HS-5 (cell line): ENCODE measurements around the gene GPR176.
A peak's percentile ranks its signal among the peaks of the same experiment; 100 is the strongest.

Experiments
- DNase-seq: peaks from one replicate; pipeline ENCODE4 v3.0.0-alpha.2; 2012; ENCODE audit warnings: low read depth

Gene GPR176

GRCh38 chr15:39890621-39891020, 29.4 kb downstream of the GPR176 start:
- DNase-seq: no peak

DNA sequence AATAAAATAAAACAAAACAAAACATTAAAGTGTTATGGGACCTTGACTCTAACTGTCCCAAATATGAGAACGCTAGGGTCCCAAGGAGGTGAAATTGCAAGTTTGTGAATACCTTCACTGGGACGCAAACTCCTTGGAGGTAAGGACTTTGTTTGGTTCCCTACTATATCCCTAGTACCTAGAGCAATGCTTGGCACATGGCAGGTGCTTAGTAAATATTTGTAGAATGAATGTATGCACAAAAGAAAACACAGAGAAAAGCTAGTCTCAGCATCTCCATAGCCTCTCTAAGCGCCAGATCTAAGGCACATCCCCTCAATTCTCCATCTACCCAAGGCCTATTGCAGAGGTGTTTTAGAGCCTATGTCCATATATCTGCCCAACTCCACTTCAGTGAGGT, 30.5 kb downstream of the GPR176 start:
- DNase-seq: no peak

- DNase-seq: no peak
Measured at GRCh38 chr15:39888809-39889208, 31.3 kb downstream of the GPR176 start.

DNA sequence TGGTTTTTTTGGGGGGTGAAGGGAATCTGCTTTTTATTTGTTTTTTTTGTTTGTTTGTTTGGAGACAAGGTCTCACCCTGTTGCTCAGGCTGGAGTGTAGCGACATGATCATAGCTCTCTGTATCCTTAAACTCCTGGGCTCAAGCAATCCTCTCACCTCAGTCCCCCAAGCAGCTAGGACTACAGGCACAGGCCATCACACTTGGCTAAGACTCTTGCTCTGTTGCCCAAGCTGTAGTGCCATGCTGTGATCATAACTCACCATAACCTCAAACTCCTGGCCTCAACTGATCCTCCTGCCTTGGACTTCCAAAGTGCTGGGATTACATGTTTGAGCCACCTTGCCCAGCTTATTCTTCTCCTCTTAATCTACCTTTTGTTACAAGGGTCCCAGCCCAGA, 31.8 kb downstream of the GPR176 start:
- no peak for DNase-seq

GRCh38 chr15:39887832-39888231, 32.2 kb downstream of the GPR176 start:
- DNase-seq: no peak

DNA sequence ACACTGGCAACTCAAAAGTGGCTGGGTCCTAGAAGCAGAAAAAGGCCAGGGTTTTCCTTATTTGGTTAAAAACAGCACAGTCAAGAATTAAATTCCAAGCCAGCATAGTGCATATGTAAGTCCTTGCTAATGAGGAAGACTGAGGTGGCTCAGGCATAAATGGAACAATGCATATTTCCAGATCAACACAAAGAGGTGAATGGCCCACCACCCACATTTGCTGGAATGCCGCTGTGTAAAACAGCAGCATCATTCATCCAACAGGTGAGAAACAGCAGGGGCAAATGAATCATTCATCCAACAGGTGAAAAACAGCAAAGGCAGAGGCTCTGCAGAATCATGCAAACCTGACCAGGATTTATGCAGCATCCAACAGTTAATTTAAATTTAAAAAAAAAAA, 32.9 kb downstream of the GPR176 start:
- DNase-seq: no peak

- no peak for DNase-seq
Measured at GRCh38 chr15:39886418-39886817, 33.6 kb downstream of the GPR176 start.

- no peak for DNase-seq
Measured at GRCh38 chr15:39885099-39885777, 34.8 kb downstream of the GPR176 start.

DNA sequence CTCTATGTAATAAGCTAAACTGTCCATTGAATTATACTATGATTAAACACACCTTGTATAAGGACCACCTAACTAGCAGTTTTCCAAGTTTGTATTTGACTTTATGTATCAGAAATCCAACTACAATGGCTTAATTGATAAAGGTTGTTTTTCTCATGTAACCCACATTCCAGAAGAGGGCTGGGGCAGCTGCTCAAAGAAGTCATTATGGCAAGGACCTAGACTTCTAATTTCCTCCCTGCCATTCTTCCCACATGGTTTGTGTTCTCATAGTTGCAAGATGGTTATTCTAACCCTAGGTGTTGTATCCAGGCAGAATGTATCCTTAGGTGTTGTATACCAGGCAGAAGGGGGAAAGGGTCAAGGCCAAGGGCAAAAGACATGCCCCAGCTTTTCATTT, 35.7 kb downstream of the GPR176 start:
- no peak for DNase-seq

DNA sequence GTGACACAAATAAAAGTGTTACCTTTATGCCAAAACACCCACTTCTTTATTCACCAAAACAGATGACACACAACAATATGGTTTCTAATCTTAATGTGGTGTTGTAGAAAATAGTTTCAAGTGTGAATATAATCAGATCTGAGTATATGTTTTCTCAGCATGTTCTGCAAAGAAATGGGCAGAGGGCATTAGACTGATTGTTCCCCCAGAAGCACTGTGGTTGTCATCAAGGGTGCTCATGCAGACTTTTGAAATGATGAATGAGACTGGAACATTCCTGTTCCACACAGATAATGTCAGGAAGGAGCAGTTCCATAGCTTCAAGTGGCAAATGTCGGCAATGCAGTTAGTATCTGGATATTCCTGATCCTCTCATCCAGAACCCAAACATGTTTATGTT, 37.5 kb downstream of the GPR176 start:
- DNase-seq: no peak

GRCh38 chr15:39881790-39882189, 38.3 kb downstream of the GPR176 start:
- no peak for DNase-seq

- DNase-seq: no peak
Measured at GRCh38 chr15:39880718-39881387, 39.2 kb downstream of the GPR176 start.

DNA sequence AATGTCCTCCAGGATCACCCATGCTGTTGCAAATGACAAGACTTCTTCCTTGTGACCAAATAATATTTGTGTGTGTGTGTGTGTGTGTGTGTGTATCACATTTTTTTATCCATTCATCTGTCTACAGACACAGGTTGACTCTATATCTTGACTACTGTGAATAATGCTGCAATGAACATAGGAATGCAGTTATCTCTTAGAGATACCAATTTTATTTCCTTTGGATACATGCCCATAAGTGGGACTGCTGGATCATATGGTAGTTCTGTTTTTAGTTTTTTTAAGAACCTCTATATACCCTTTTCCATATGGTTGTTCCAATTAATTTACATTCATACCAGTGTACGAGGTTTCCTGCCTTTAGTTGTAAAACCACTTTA, 41.7 kb downstream of the GPR176 start:
- DNase-seq: peak; percentile 30

DNA sequence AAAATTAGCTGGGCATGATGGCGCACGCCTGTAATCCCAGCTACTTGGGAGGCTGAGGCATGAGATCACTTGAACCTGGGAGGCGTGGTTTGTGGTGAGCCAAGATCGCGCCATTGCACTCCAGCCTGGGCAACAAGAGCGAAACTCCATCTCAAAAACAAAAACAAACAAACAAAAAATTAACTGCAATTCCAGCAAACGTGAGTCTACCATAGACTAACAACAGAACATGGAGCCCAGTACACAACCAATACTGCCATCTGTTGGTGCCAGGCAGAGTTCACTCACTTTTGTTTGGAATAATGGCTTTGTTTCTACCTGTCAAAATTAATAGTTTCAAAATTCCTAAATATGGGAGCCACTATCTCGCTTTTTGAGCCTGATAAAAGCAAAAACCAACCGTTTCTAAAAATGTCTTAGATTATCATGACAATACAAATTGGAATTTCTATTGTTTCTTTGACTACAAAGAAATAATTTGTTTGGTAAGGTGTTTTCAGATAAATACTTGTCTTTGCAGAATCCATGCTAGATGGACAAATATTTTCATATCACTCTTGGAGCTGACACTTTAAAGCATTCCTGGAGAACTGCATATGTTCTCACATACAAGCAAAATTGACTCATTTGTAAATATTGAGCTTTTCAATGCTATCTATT, 45.0 kb downstream of the GPR176 start:
- DNase-seq: no peak

DNA sequence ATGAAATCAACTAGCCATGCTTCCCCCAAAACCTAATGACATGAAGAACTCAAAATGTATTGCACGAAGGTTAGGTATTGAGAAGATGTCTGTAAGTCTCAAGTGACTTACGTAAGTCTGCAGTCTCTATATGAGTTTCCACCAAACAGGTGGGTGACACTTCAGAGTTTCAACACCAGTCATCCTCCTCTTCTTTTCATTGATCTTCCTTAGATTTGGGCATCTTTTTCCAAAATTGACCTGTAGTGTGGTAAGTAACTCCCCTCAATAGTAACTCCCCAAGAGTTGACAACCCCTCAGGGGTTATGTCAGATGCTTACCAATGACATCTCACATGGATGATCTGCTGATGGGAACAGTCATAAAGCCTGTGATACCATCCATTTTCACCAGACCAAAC, 46.1 kb downstream of the GPR176 start:
- DNase-seq: no peak

DNA sequence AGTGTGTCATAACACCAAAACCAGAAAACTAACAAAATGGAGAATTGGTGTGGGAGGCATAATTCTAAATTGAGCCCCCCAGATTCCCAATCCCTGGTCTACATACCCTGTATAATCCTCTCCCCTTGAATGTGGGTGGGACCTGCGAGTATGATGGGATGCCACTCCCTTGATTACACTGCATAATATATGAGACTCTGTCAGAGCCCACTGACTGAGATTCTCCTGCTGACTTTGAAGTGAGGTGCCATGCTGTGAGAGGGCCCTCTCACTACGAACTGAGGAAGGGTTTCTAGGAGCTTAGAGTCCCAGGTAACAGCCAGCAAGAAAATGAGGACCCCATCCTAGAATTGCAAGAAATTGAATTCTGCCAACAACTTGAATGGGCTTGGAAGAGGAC, 49.5 kb downstream of the GPR176 start:
- no peak for DNase-seq

GRCh38 chr15:39869858-39870515, 50.1 kb downstream of the GPR176 start:
- no peak for DNase-seq

DNA sequence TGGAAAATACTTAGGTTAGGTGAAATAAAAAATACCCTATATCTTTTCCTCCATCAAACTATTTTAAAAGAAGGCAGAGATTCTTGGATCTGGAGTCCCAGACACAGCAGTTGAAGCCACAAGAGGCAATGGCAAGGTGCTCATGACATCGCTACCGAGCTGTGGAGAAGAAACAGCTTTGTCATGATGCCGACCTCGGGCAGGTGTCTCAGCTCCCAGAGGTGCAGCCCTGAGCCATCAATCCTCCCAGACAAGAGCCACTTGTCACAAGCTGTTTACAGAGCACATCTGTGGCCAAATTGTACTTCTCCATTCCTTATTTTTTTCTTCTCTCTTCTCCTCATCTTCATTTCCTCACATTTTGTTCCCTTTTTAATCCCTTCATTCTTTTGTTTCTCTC, 50.8 kb downstream of the GPR176 start:
- DNase-seq: no peak

DNA sequence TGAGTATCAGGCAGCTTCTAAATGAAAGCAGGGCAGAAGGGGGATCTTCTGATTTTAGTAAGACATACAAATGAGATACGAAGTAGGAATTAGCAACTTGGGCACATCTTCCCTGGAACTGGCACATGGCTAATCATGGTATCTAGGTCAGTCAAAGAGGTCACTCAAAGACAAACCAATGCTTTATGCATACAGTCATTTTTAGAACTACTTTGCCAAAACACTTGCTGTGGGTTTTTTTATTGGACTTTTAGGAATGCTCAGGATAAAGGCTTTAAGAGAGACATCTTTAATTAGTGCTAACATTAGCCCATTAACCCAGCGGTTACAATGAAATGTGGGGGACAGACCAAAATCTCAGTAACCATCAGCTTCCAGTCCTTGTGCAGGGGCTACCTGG, 51.7 kb downstream of the GPR176 start:
- DNase-seq: no peak

DNA sequence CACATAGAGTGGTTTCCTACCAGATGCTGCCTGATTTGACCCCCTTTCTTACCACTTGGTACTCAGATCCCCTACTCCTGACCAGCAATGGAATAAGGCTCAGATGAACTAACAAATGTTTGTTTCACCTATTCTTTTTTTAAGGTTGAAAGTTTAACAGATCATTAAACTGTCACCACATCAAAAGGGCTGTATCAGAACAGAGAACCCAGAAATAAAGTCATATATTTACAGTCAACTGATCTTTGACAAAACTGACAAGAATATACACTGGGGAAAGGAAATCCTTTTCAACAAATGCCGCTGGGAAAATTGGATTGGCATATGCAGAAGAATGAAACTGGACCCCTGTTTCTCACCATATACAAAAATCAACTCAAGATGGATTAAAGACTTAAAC, 56.0 kb downstream of the GPR176 start:
- DNase-seq: no peak

GRCh38 chr15:39860871-39861270, 59.2 kb downstream of the GPR176 start:
- no peak for DNase-seq

- no peak for DNase-seq
Measured at GRCh38 chr15:39860200-39860599, 59.9 kb downstream of the GPR176 start.

GRCh38 chr15:39859636-39860035, 60.4 kb downstream of the GPR176 start:
- no peak for DNase-seq
